ENCODE measurements around the gene RYR2. TPM values are rescaled to one million over a fixed set of nuclear protein-coding genes. Genes with fewer than 3 reads are reported as not detected.
"Not testable (repeated sequence)": the region's sequence is repeated elsewhere in the genome, so short reads cannot be mapped to it uniquely, and the experiment has no call there.

Gene RYR2
- total and polyA plus RNA-seq, 4 donors: 2.6 to 128 (median 17.7) TPM

DNA sequence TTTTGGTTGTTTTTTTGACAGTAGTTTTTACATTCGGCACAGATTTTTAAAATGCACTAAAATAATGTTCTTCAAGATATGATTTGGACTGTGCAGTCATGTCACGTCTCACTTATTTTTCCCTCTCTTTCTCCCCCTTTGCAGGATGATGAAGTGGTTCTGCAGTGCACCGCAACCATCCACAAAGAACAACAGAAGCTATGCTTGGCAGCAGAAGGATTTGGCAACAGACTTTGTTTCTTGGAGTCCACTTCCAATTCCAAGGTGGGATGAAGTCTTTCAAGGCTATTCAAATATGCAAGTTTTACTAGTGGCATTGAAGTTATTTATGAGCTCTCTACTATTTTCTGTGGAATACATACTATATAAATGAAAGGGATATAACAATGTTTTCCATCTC, 228.4 kb downstream of the RYR2 start:
- DNase-seq (no peak), ATAC-seq (ENCODE audit: low FRiP score) (no peak)
- intact Hi-C loops (cut with DNase I): no loop called here
- Histone ChIP-seq H3K27me3 (ENCODE audit: control insufficient read depth in 1 of 2, insufficient read depth in 2 of 2, low read length in 1 of 2) (no peaks in the 10 kb centered on the region), H3K9me3 (ENCODE audit: control insufficient read depth, low read length) (no peaks in the 10 kb centered on the region), H3K36me3 (ENCODE audit: control insufficient read depth in 1 of 2, insufficient read depth in 2 of 2, low read length in 1 of 2) (peaks cover 2 to 4% of the 10 kb centered on the region in 2 donors), H3K4me3 (ENCODE audit: low read length in 2 of 2) (no peak overlapping the region), H3K4me1 (ENCODE audit: control insufficient read depth in 1 of 2, insufficient read depth in 2 of 2, low read length in 2 of 2) (peaks cover 2 to 3% of the 10 kb centered on the region in 2 donors), H3K27ac (ENCODE audit: low read depth in 1 of 2, low read length in 2 of 2) (no peak overlapping the region)
- 1 to 5% methylated on average over 3 of the region's 3 CpGs for WGBS, 2 donors

DNA sequence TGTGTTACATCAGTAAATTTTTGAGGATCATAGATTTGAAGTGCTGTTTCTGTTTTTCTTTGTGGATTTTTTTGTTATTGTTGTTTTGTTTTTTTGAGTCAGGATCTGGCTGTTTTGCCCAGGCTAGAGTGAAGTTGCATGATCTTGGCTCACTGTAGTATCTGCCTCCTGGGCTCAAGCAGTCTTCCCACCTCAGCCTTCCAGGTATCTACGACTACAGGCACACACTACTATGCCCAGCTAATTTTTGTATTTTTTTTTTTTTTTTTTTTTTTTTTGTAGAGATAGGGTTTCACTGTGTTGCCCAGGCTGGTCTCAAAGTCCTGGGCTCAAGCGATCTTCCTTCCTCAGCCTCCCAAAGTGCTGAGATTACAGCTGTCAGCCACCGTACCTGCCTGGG, 236.0 kb downstream of the RYR2 start:
- H3K27ac ChIP-seq (ENCODE audit: low read depth in 1 of 2, low read length in 2 of 2); H3K4me1 ChIP-seq (ENCODE audit: control insufficient read depth in 1 of 2, insufficient read depth in 2 of 2, low read length in 2 of 2); H3K4me3 ChIP-seq (ENCODE audit: low read length in 2 of 2); DNase-seq; intact Hi-C loops (cut with DNase I); H3K36me3 ChIP-seq (ENCODE audit: control insufficient read depth in 1 of 2, insufficient read depth in 2 of 2, low read length in 1 of 2); H3K9me3 ChIP-seq (ENCODE audit: control insufficient read depth, low read length); H3K27me3 ChIP-seq (ENCODE audit: control insufficient read depth in 1 of 2, insufficient read depth in 2 of 2, low read length in 1 of 2); ATAC-seq (ENCODE audit: low FRiP score): not testable (repeated sequence)
- WGBS, 2 donors: 74 to 89% methylated on average over 3 of the region's 3 CpGs

DNA sequence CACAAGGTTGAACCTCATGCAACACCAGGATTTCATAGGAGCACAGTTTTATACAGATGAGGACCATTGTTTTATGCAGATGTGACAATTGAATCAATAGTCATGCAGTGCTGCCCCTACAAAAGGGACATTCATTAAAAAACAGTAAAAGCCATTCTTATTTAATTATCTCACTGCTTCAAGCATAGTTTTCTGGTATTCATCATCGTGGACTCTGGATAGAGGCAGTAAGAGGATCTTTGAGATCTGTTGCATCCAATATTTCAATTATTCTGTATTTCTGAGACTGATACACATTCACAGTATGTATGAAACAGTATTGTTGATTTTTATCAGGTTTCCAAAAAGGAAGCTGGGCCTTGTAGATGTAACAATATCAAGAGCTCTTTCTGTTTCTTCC, 237.6 kb downstream of the RYR2 start:
- DNase-seq (no peak), ATAC-seq (ENCODE audit: low FRiP score) (no peak)
- no peaks in the 10 kb centered on the region for H3K27me3 ChIP-seq (ENCODE audit: control insufficient read depth in 1 of 2, insufficient read depth in 2 of 2, low read length in 1 of 2)
- peaks cover 0 to 2% of the 10 kb centered on the region in 2 donors for H3K4me1 ChIP-seq (ENCODE audit: control insufficient read depth in 1 of 2, insufficient read depth in 2 of 2, low read length in 2 of 2)
- H3K9me3 ChIP-seq (ENCODE audit: control insufficient read depth, low read length): no peaks in the 10 kb centered on the region
- H3K4me3 ChIP-seq (ENCODE audit: low read length in 2 of 2): no peak overlapping the region
- WGBS, 2 donors: 65 to 74% methylated on average over 1 of the region's 1 CpG
- no peaks in the 10 kb centered on the region for H3K36me3 ChIP-seq (ENCODE audit: control insufficient read depth in 1 of 2, insufficient read depth in 2 of 2, low read length in 1 of 2)
- intact Hi-C loops (cut with DNase I): no loop called here
- no peak overlapping the region for H3K27ac ChIP-seq (ENCODE audit: low read depth in 1 of 2, low read length in 2 of 2)

DNA sequence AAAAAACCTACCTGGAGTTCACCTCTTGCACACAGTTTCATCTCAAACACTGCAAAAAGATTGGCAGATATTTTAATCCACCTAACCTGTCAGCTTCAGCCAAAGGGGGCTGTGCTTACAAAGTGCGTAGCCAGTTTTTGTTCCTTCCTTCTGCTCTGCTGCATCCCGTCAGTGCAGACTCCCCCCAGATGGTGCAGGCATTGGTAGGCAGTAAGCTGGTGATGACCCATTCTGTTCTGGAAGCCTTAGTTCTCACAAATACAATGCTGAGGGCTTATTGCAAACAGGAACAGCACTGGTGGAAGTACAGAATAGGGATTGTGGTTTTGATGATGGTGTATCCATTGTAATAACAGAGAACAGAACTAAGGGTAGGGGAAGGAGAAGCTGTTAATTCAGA, 239.5 kb downstream of the RYR2 start:
- intact Hi-C loops (cut with DNase I): no loop called here
- ATAC-seq (ENCODE audit: low FRiP score): no peak

DNA sequence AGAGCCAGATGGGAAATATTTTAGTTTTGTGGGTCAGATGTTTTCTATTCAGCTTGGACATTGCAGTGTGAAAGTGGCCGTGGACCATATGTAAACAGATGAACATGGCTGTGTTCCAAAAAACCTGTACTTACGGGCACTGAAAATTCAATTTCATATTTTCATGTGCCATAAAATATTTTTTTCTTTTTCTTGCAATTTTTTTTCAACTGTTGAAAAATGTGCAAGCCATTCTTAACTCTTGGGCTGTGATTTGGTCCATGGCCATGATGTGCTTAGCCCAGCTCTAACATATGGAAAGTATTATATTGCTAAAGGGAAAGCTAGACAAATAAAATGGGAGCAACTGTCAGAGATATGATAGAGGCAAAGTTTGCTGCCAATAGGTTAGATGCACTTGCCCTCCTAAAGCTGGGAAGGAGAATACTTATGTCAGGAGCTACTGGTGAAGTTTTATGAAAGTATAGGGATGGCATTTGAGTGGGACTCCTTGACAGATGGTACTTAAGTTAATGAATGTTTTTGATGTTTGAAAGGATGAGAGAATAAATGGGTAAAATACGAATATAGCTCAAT, 240.3 kb downstream of the RYR2 start:
- ATAC-seq (ENCODE audit: low FRiP score): no peak
- DNase-seq: no peak
- Histone ChIP-seq H3K27me3 (ENCODE audit: control insufficient read depth in 1 of 2, insufficient read depth in 2 of 2, low read length in 1 of 2) (no peaks in the 10 kb centered on the region), H3K36me3 (ENCODE audit: control insufficient read depth in 1 of 2, insufficient read depth in 2 of 2, low read length in 1 of 2) (no peaks in the 10 kb centered on the region), H3K4me3 (ENCODE audit: low read length in 2 of 2) (no peak overlapping the region), H3K9me3 (ENCODE audit: control insufficient read depth, low read length) (no peaks in the 10 kb centered on the region), H3K4me1 (ENCODE audit: control insufficient read depth in 1 of 2, insufficient read depth in 2 of 2, low read length in 2 of 2) (peaks cover 0 to 2% of the 10 kb centered on the region in 2 donors), H3K27ac (ENCODE audit: low read depth in 1 of 2, low read length in 2 of 2) (no peak overlapping the region)
- intact Hi-C loops (cut with DNase I): no loop called here
- 44 to 45% methylated on average over 3 of the region's 3 CpGs for WGBS, 2 donors

More for the DNA sequence above, 239.5 kb downstream of the RYR2 start:
- H3K4me3 ChIP-seq (ENCODE audit: low read length in 2 of 2): no peak overlapping the region
- H3K27me3 ChIP-seq (ENCODE audit: control insufficient read depth in 1 of 2, insufficient read depth in 2 of 2, low read length in 1 of 2): no peaks in the 10 kb centered on the region
- peaks cover 0 to 2% of the 10 kb centered on the region in 2 donors for H3K4me1 ChIP-seq (ENCODE audit: control insufficient read depth in 1 of 2, insufficient read depth in 2 of 2, low read length in 2 of 2)
- H3K9me3 ChIP-seq (ENCODE audit: control insufficient read depth, low read length): no peaks in the 10 kb centered on the region
- WGBS, 2 donors: 87 to 90% methylated on average over 2 of the region's 2 CpGs
- DNase-seq: no peak
- no peaks in the 10 kb centered on the region for H3K36me3 ChIP-seq (ENCODE audit: control insufficient read depth in 1 of 2, insufficient read depth in 2 of 2, low read length in 1 of 2)
- no peak overlapping the region for H3K27ac ChIP-seq (ENCODE audit: low read depth in 1 of 2, low read length in 2 of 2)

DNA sequence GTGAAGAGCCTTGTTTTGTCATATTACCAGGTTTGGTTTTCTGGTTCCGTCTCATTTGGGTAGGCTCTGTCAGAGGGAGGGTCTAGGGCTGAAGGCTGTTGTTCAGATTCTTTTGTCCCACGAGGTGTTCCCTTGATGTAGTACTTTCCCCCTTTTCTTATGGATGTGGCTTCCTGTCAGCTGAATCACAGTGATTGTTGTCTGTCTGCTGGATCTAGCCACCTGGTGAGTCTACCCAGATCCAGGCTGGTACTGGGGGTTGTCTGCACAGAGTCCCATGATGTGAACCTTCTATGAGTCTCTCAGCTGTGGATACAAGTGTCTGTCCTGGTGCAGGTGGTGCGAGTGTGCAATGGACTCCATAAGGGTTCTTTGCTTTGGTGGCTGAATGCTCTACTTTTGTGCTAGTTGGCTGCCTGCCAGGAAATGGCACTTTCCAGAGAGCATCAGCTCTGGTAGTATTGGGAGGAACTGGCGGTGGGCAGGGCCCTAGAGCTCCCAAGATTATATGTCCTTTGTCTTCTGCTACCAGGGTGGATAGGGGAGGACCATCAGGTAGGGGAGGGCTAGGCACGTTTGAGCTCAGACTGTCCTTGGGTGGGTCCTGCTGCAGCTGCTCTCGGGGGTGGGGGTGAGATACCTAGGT, 246.0 kb downstream of the RYR2 start:
- Histone ChIP-seq H3K27me3 (ENCODE audit: control insufficient read depth in 1 of 2, insufficient read depth in 2 of 2, low read length in 1 of 2) (no peaks in the 10 kb centered on the region), H3K9me3 (ENCODE audit: control insufficient read depth, low read length) (no peaks in the 10 kb centered on the region), H3K36me3 (ENCODE audit: control insufficient read depth in 1 of 2, insufficient read depth in 2 of 2, low read length in 1 of 2) (no peaks in the 10 kb centered on the region), H3K27ac (ENCODE audit: low read depth in 1 of 2, low read length in 2 of 2) (no peak overlapping the region), H3K4me3 (ENCODE audit: low read length in 2 of 2) (no peak overlapping the region), H3K4me1 (ENCODE audit: control insufficient read depth in 1 of 2, insufficient read depth in 2 of 2, low read length in 2 of 2) (no peaks in the 10 kb centered on the region)
- no peak for DNase-seq
- 83 to 84% methylated on average over 6 of the region's 6 CpGs for WGBS, 2 donors
- ATAC-seq (ENCODE audit: low FRiP score): no peak
- intact Hi-C loops (cut with DNase I): no loop called here

DNA sequence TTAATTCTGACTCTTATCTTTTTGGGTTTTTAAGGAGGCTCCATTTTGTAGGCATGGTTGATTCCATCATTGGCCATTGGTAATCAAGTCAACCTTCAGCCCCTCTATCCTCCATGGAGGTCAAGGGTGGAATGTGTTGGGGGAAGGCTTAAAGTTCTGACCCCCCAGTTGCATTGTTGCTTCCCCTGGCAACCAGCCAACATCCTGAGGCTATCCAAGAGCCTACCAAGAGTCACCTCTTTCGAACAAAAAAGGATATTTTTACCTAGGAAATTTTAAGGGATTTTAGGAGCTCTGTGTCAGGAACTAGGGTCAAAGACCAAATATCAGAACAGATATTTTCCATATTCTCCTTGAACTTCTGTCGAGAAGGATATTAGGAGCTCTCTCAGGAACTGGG, 251.8 kb downstream of the RYR2 start:
- H3K9me3 ChIP-seq (ENCODE audit: control insufficient read depth, low read length): no peaks in the 10 kb centered on the region
- H3K4me1 ChIP-seq (ENCODE audit: control insufficient read depth in 1 of 2, insufficient read depth in 2 of 2, low read length in 2 of 2): no peaks in the 10 kb centered on the region
- no peaks in the 10 kb centered on the region for H3K36me3 ChIP-seq (ENCODE audit: control insufficient read depth in 1 of 2, insufficient read depth in 2 of 2, low read length in 1 of 2)
- no peak overlapping the region for H3K27ac ChIP-seq (ENCODE audit: low read depth in 1 of 2, low read length in 2 of 2)
- intact Hi-C loops (cut with DNase I): no loop called here
- H3K27me3 ChIP-seq (ENCODE audit: control insufficient read depth in 1 of 2, insufficient read depth in 2 of 2, low read length in 1 of 2): no peaks in the 10 kb centered on the region
- no peak overlapping the region for H3K4me3 ChIP-seq (ENCODE audit: low read length in 2 of 2)
- ATAC-seq (ENCODE audit: low FRiP score): no peak
- WGBS, 2 donors: 90 to 95% methylated on average over 2 of the region's 2 CpGs
- DNase-seq: no peak

DNA sequence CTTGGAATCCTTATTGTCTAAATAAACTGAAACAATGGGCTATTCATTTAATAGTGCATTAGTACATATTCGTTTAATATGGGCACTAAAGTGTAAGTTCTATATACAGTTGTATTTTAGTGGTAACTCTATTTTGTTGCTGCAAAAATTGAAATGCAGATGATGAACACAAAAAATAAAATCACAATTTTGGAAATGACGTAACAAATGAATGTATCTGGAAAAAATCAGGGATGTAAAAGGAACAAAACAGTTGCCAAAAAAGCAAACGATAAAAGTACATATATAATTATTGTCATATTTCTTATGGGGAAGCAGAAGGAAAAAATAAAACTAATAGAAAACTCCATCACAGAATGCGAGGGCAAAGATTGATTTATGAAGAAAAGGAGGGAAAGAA, 254.9 kb downstream of the RYR2 start:
- Histone ChIP-seq H3K4me1 (ENCODE audit: control insufficient read depth in 1 of 2, insufficient read depth in 2 of 2, low read length in 2 of 2) (no peaks in the 10 kb centered on the region), H3K27ac (ENCODE audit: low read depth in 1 of 2, low read length in 2 of 2) (no peak overlapping the region), H3K36me3 (ENCODE audit: control insufficient read depth in 1 of 2, insufficient read depth in 2 of 2, low read length in 1 of 2) (no peaks in the 10 kb centered on the region), H3K4me3 (ENCODE audit: low read length in 2 of 2) (no peak overlapping the region), H3K9me3 (ENCODE audit: control insufficient read depth, low read length) (no peaks in the 10 kb centered on the region), H3K27me3 (ENCODE audit: control insufficient read depth in 1 of 2, insufficient read depth in 2 of 2, low read length in 1 of 2) (no peaks in the 10 kb centered on the region)
- intact Hi-C loops (cut with DNase I): no loop called here
- ATAC-seq (ENCODE audit: low FRiP score): no peak
- 84 to 87% methylated on average over 4 of the region's 4 CpGs for WGBS, 2 donors
- no peak for DNase-seq

DNA sequence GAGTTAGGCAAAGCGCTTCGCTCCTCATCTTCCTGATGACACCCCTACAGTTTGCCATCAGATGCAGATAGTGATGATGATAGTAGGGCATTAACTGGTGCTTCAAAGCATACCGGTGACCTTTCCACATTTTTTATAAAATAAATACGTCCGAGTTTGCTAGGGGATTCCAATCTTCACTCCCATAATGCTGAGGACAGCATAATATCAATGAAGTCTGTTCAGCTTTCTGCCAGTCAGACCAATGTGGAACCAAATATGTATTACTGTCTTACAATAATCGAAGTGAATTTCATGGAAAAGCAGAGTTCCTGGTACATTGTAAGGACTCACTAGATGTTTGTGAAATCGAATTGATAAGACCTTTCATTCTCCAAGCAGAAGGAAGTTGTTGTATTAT, 258.7 kb downstream of the RYR2 start:
- Histone ChIP-seq H3K4me1 (ENCODE audit: control insufficient read depth in 1 of 2, insufficient read depth in 2 of 2, low read length in 2 of 2) (no peaks in the 10 kb centered on the region), H3K36me3 (ENCODE audit: control insufficient read depth in 1 of 2, insufficient read depth in 2 of 2, low read length in 1 of 2) (no peaks in the 10 kb centered on the region), H3K27me3 (ENCODE audit: control insufficient read depth in 1 of 2, insufficient read depth in 2 of 2, low read length in 1 of 2) (no peaks in the 10 kb centered on the region), H3K9me3 (ENCODE audit: control insufficient read depth, low read length) (no peaks in the 10 kb centered on the region), H3K27ac (ENCODE audit: low read depth in 1 of 2, low read length in 2 of 2) (no peak overlapping the region), H3K4me3 (ENCODE audit: low read length in 2 of 2) (no peak overlapping the region)
- DNase-seq: no peak
- 87 to 89% methylated on average over 7 of the region's 7 CpGs for WGBS, 2 donors
- no peak for ATAC-seq (ENCODE audit: low FRiP score)
- intact Hi-C loops (cut with DNase I): no loop called here
